GM12878 (cell line): ENCODE measurements around the gene COX6A2. TPM values are rescaled to one million over a fixed set of nuclear protein-coding genes. Genes with fewer than 3 reads are reported as not detected.

Experiments
- ATAC-seq: fragments of 200-7000 bp; cut with Tn5 transposase; 3 replicates; pipeline ENCODE4 v1.9.1; 2020; ENCODE audit warnings: mild to moderate bottlenecking, moderate library complexity
- BruUV-seq: library from RNA; stranded (reverse); fragments of 400-500 nt; replicated peaks from 2 replicates; lab custom pipeline; 2021; lab: Mats Ljungman, UMichigan
- CTCF ChIA-PET: fragments of 300-600 bp; sonication (Branson Sonifier 250); formaldehyde crosslinking; extraction: SDS; loops from one replicate; lab custom pipeline; 2021; ENCODE audit warnings: inconsistent platforms; lab: Yijun Ruan, JAX
- POLR2A ChIA-PET: fragments of 350-600 bp; formaldehyde crosslinking; extraction: SDS; loops from one replicate; lab custom pipeline; 2021; ENCODE audit warnings: inconsistent platforms; lab: Charles Lee
- RAD21 ChIA-PET: fragments of 300-600 bp; sonication (Branson Sonifier 250); formaldehyde crosslinking; loops from one replicate; lab custom pipeline; 2023; ENCODE audit warnings: antibody characterized with exemption; ENCODE audit not compliant: unreplicated experiment; lab: Charles Lee
- SMC1A ChIA-PET: fragments of 300-600 bp; sonication (Branson Sonifier 250); formaldehyde crosslinking; loops from one replicate; lab custom pipeline; 2023; ENCODE audit not compliant: unreplicated experiment, uncharacterized antibody; lab: Charles Lee
- DNase-seq: peaks from one replicate; pipeline ENCODE4 v3.0.0-alpha.2; 2011; ENCODE audit warnings: low read depth, low spot score
- FAIRE-seq: peaks from 3 replicates; lab custom pipeline; 2011; peaks lifted over from hg19 to GRCh38; lab: Jason Lieb, UNC
- H2AFZ ChIP-seq: 2 replicates; pipeline ENCODE4 v1.6.0; 2011; ENCODE audit warnings: low read depth, low read length, control low read depth; ENCODE audit not compliant: control insufficient read depth
- H3K27ac ChIP-seq: 2 replicates; pipeline ENCODE4 v1.5.1; 2011; ENCODE audit warnings: control low read depth; ENCODE audit not compliant: control insufficient read depth, insufficient read depth
- H3K27me3 ChIP-seq, 2 experiments: replicated peaks in 1 of 2; 2 replicates each; pipeline versions ENCODE4 v1.6.0 to v1.6.1; 2011; ENCODE audit warnings: low read length in 1 of 2; ENCODE audit not compliant: control insufficient read depth in 2 of 2, insufficient read depth in 2 of 2
- H3K36me3 ChIP-seq, 2 experiments: 2 replicates each; pipeline ENCODE4 v1.5.1; 2011; ENCODE audit warnings: low read length in 1 of 2; ENCODE audit not compliant: control insufficient read depth in 2 of 2, insufficient read depth in 2 of 2
- H3K4me1 ChIP-seq: 2 replicates; pipeline ENCODE4 v1.6.1; 2011; ENCODE audit warnings: mild to moderate bottlenecking, low read length, moderate library complexity, mixed read lengths; ENCODE audit not compliant: control insufficient read depth, insufficient read depth
- H3K4me2 ChIP-seq: 2 replicates; pipeline ENCODE4 v1.6.0; 2011; ENCODE audit warnings: control low read depth; ENCODE audit not compliant: control insufficient read depth, insufficient read depth
- H3K4me3 ChIP-seq: fragments of 200-600 bp; sonication (generic); 2 replicates; pipeline ENCODE4 v1.5.1; 2016
- H3K79me2 ChIP-seq: 2 replicates; pipeline ENCODE4 v1.6.0; 2011; ENCODE audit warnings: low read length; ENCODE audit not compliant: control insufficient read depth, insufficient read depth
- H3K9ac ChIP-seq: 2 replicates; pipeline ENCODE4 v1.8.0; 2011; ENCODE audit warnings: low read length, control low read depth, mixed read lengths; ENCODE audit not compliant: control insufficient read depth, insufficient read depth
- H3K9me3 ChIP-seq: replicated peaks from 3 replicates; pipeline ENCODE4 v1.5.1; 2011; ENCODE audit warnings: mild to moderate bottlenecking, low read length; ENCODE audit not compliant: control insufficient read depth, insufficient read depth
- H4K20me1 ChIP-seq: 2 replicates; pipeline ENCODE4 v1.6.0; 2011; ENCODE audit not compliant: control insufficient read depth, insufficient read depth
- E2F8 ChIP-seq: fragments of 450-650 bp; IDR thresholded peaks from 2 replicates; pipeline ENCODE4 v1.6.1; 2018; ENCODE audit warnings: mild to moderate bottlenecking, low read depth, moderate library complexity; ENCODE audit not compliant: partially characterized antibody
- FOXM1 ChIP-seq: IDR thresholded peaks from 2 replicates; pipeline ENCODE4 v1.6.1; 2012; ENCODE audit warnings: low read depth, mild to moderate bottlenecking, inconsistent platforms, low read length, moderate library complexity
- HSF1 ChIP-seq: fragments of 150-350 bp; IDR thresholded peaks from 2 replicates; pipeline ENCODE4 v1.6.1; 2014; ENCODE audit warnings: mild to moderate bottlenecking, low read depth, low read length
- IRF3 ChIP-seq: fragments of 450-650 bp; IDR thresholded peaks from 2 replicates; pipeline ENCODE4 v1.6.1; 2014; ENCODE audit warnings: mild to moderate bottlenecking
- POLR2AphosphoS5 ChIP-seq: IDR thresholded peaks from 2 replicates; pipeline ENCODE4 v1.6.1; 2011; ENCODE audit warnings: mild to moderate bottlenecking, low read length, inconsistent platforms
- PRDM15 ChIP-seq: fragments of 450-650 bp; formaldehyde crosslinking; IDR thresholded peaks from 2 replicates; pipeline ENCODE4 v1.4.0; 2020; ENCODE audit warnings: mild to moderate bottlenecking, moderate library complexity
- SREBF2 ChIP-seq: IDR thresholded peaks from 2 replicates; pipeline ENCODE4 v1.6.1; 2012; ENCODE audit warnings: mild to moderate bottlenecking, low read length
- TCF7 ChIP-seq: IDR thresholded peaks from 2 replicates; pipeline ENCODE4 v1.6.1; 2014; ENCODE audit warnings: antibody characterized with exemption, borderline replicate concordance
- WGBS: methylation state at CpG from one replicate; pipeline ENCODE4 v1.1.6; 2016; ENCODE audit warnings: low lambda C conversion rate; ENCODE audit not compliant: insufficient replicate concordance, insufficient coverage; ENCODE audit errors: missing lambda C conversion rate; 5-methylcytosine and 5-hydroxymethylcytosine counted together
- in situ Hi-C: fragments of 300-500 bp; cut with MboI; formaldehyde crosslinking; loops from 9 replicates; pipeline ENCODE4 v1.14.3; 2018; ENCODE audit warnings: mixed read lengths
- intact Hi-C: fragments of 100-400 bp; cut with micrococcal nuclease; formaldehyde crosslinking; loops from one replicate; pipeline ENCODE4 v1.14.2; 2022; ENCODE audit not compliant: unreplicated experiment
- polyA plus RNA-seq, 11 experiments: library from polyadenylated mRNA; depleted of rRNA in 4 of 11; unstranded in 6 of 11; stranded (reverse) in 5 of 11; fragments of >200 nt; fragmentation: Nextera tagmentation in 4 of 11; fragmentation: Illumina TruSeq in 1 of 11; extraction: Ambion mirVana in 4 of 11; extraction: Trizol in 1 of 11; gene quantifications; 1 replicate in 1 of 11; 2 replicates in 10 of 11; pipeline versions ENCODE4 v1.2.1 to v1.2.3, GENCODE V29; 2011 to 2016; ENCODE audit warnings: inconsistent platforms in 2 of 11, missing spikeins in 2 of 11, low read depth in 1 of 11
- total RNA-seq, 4 experiments: library from RNA; depleted of rRNA in 3 of 4; stranded (reverse); fragments of >200 nt in 3 of 4; fragmentation: Illumina TruSeq in 1 of 4; extraction: Trizol in 1 of 4; gene quantifications; 2 replicates each; pipeline versions ENCODE4 v1.2.1 to v1.2.3, GENCODE V29; 2013 to 2021
- TF ChIP-seq, protein P1 (sequence below): IDR thresholded peaks from 2 replicates; pipeline ENCODE4 v1.6.1; 2012; ENCODE audit warnings: low read depth, low read length, improper control_type of control experiment

Gene COX6A2
- total and polyA plus RNA-seq, 10 of the 15 experiments (the other 5 are each of a cell fraction or from before 2014, with no cell fraction given), result not detected

DNA sequence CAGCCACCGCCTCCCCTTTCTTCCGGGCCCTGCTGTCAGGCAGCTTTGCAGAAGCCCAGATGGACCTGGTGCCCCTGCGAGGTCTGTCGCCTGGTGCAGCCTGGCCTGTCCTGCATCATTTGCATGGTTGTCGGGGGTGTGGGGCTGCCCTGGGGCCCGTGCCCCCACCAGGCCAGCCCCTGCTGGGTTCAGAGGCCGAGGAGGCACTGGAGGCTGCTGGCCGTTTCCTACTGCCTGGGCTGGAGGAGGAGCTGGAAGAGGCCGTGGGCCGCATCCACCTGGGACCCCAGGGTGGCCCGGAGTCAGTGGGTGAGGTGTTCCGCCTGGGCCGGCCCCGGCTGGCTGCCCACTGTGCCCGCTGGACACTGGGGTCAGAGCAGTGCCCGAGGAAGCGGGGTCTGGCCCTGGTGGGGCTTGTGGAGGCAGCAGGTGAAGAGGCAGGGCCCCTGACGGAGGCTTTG lies 38.3 kb upstream of the COX6A2 start:
- Histone ChIP-seq H3K79me2 (no peaks in the 10 kb centered on the region), H3K27me3 (no peaks in the 10 kb centered on the region), H3K4me2 (no peak overlapping the region), H3K9ac (no peak overlapping the region), H3K27ac (no peak overlapping the region), H2AFZ (no peak overlapping the region), H3K4me3 (no peak overlapping the region), H3K36me3 (peaks cover 0 to 20% of the 10 kb centered on the region in 2 experiments; a peak in 3 of 4 replicates), H4K20me1 (no peaks in the 10 kb centered on the region), H3K4me1 (0 out of 2 replicates have a peak, but pooled peaks cover 4% of the 10 kb centered on the region), H3K9me3 (no peaks in the 10 kb centered on the region)
- intact Hi-C loops (no loop called here), in situ Hi-C loops (no loop called here)
- TF ChIP-seq IRF3, result no peak
- TF ChIP-seq POLR2AphosphoS5, result no peak
- no peak for TF ChIP-seq PRDM15 (CRISPR knock-in tag)
- TF ChIP-seq HSF1, result no peak
- no peak for TF ChIP-seq FOXM1
- TF ChIP-seq E2F8, result no peak
- no peak for TF ChIP-seq TCF7
- TF ChIP-seq, protein P1, sequence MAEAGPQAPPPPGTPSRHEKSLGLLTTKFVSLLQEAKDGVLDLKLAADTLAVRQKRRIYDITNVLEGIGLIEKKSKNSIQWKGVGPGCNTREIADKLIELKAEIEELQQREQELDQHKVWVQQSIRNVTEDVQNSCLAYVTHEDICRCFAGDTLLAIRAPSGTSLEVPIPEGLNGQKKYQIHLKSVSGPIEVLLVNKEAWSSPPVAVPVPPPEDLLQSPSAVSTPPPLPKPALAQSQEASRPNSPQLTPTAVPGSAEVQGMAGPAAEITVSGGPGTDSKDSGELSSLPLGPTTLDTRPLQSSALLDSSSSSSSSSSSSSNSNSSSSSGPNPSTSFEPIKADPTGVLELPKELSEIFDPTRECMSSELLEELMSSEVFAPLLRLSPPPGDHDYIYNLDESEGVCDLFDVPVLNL, result no peak
- TF ChIP-seq SREBF2, result no peak
- ChIA-PET RAD21 (interaction anchor here (0.6 kb wide), 1 partner anchor 366 kb away, joined by 3 read pairs; no protein-coding TSS in a partner anchor), POLR2A (no interaction called here), CTCF (no interaction called here), SMC1A (no interaction called here)
- FAIRE-seq, result no peak
- DNase-seq, result no peak
- 75% methylated on average over 15 of the region's 18 CpGs for WGBS
- no TSS peak for BruUV-seq
- no peak for ATAC-seq
